GM19463 (cell line): ENCODE data around the gene CNTN4.
"Not testable (repeated sequence)": the region's sequence is repeated elsewhere in the genome, so short reads cannot be mapped to it uniquely, and the experiment has no call there.

ENCODE experiments used
- ATAC-seq: cut with Tn5 transposase; IDR thresholded peaks from one replicate; pipeline ENCODE4 v1.9.1; 2021; ENCODE audit warnings: mild to moderate bottlenecking, moderate library complexity; ENCODE audit not compliant: unreplicated experiment

CNTN4 gene

DNA sequence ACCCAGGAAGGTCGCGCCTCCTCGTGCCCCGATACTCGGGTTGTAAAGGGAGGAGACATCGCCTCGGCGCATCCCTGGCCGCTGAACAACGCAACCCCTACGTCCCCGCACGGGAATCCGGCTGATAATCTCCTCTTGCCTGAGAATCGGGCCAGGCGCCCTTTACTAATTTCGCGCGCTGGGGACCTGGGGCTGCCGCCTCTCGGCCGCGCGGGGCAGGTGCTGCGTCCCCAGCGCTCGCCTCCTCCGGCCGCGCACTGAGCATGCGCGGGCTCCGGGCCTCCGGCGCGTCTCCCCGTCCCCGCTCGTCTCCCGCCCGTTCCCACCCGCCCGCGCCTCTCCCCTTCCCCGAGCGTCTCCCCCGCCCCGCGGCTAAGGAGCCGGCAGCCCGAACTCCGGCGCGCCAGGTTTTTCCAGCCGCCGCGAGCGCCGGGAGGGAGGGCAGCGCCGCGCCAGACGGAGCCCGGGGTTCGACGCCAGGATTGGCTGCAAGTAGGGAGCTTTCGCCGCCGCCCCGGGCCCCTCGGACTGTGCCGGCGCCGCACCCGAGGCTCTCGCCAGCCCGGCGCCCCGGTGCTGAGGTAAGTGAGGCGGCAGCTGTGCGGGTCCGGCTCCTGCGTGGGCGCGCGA lies at the start of gene CNTN4:
Gene CNTN4, plus strand, starts transcription at position 469 of the 630 bp plus-strand sequence.
- peak; percentile 60 for ATAC-seq

DNA sequence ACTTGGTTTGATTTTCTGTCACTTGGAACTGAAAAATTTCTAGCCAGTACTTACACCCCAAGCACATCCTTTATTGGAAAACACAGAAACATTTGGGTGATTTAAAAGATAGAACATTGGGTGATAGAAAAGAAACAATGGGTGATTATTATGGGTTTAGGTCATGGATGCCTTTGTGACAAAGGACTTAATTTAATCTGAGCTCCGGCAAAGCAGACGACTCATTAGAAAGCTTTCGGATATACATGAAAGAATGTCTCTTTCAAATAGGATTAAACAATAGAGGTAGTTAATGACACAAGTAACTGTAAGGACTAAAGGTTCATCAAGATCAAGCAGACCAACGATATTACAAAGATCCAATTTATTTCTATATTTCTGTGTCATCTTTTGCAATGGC lies 37.3 kb upstream of the CNTN4 start:
- ATAC-seq, result no peak

DNA sequence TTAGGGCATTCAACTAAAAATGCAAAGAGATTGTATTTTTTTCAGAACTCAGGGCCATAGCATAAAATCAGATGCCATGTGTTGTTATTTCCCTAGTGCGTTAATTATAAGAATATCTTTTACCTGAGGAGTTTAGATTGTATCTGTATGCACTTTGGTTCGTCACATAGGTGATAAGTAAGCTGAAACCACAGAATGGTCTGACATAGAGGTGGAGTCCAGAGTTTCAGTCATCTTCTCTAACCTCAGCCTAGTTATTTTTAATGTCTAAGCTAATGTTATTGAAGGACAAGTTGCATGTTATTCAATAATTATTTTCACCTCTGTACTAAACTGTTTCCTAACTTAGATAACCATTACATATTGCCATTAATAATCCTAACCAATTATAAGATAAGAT lies 27.1 kb upstream of the CNTN4 start:
- ATAC-seq, result no peak

DNA sequence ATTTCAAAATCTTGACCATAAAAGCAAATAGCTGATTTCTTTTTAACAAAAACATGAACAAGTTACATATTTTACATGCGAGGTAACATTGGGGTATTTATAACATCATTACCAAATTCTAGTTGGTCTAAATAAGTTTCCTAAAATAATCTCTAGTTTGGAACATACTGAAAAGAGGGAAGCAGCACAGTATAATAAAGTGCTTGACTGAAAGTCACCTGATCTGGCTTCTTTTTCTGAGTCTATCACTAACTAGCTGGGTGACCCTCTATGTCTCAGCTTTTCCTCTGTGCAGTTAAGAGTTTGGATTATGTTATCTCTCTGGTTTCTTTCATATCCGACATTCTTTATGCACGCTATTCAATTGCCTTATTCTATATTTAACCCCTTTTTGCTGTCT lies 19.8 kb upstream of the CNTN4 start:
- ATAC-seq, result no peak

DNA sequence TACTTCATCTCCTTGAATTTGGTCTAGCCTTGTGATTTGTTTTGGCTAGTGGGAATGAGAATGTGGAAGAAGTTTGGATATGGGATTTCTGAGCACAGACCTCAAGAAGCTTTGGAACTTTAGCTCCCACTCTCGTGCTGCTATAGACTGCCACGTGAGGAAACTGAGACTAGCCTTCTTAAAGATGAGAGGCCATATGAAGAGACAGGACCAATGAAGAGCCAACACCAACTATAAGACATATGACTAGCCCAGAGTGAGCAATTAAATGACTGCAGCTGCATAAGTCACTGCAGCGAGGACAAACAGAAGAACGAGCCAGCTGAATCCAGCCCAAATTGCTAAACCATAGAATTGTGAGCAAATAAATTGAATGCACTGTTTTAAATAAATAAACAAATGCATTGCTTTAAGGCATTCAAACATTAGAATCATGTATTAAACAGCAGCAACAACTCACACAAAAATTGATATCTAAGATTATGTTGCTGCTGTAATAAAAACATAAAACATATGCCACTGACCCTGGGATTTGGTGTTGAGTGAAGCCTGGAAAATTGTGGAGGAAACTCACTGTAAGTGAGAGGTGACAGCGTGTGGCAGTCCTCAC lies 15.7 kb upstream of the CNTN4 start:
- ATAC-seq, result no peak

DNA sequence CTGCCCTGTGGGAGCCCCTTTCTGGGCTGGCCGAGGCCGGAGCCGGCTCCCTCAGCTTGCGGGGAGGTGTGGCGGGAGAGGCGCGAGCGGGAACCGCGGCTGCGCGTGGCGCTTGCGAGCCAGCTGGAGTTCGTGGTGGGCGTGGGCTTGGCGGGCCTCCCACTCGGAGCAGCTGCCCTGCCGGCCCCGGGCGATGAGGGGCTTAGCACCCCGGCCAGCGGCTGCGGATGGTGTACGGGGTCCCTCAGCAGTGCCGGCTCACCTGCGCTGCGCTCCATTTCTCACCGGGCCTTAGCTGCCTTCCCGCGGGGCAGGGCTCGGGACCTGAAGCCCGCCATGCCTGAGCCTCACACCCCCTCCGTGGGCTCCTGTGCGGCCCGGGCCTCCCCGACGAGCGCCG lies 15.1 kb upstream of the CNTN4 start:
- ATAC-seq, result not testable (repeated sequence)

DNA sequence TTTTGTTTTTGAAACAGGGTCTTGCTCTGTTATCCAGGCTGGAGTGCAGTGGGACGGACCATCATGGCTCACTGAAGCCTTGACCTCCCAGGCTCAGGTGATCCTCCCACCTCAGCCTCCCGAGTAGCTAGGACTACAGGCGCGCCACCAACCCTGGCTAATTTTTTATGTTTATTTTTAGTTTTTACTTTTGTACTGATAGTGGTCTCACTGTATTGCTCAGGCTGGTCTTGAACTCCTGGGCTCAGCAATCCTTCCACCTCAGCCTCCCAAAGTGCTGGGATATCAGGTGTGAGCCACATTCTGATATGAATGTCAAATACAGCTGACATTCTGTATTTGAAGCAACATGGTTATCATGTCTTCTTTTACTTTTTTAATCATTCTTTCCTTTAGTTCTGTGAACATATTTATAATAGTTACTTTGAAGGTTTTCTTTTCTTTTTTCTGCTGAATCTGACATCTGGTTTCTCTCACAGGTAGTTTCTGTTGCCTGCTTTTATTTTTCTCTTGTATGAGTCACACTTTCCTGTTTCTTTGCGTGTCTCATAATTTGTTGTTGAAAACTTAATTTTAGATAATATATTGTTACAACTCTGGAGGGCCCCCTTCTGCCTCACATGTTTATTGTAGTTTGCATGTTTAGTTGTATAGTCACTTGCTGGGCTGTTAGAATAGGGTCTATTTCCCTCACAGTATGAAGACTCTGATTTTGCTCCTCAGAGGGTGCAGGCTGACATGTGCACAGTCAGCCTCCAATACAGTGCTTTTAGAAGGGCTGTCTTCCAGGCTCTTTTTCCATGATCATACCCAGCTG lies 8.4 kb upstream of the CNTN4 start:
- no peak for ATAC-seq

DNA sequence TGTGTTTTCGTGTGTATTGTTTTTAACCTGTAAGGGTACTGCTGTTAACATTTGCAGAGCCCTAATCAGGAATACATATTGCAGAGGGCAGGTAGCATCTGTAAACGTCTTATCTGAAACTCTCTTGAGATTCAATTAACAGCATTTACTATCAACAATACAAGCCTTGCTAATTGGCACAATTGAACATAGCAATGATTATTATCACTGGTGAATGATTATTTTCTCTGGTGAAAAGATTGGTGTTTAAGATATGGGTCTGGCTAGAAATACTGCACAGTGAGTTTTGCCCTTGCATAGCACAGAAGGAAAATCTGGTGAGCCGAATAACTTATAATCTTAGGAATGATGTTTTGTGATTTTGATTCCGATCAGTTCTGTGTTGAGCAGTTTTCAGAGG lies 5.9 kb upstream of the CNTN4 start:
- ATAC-seq, result no peak

DNA sequence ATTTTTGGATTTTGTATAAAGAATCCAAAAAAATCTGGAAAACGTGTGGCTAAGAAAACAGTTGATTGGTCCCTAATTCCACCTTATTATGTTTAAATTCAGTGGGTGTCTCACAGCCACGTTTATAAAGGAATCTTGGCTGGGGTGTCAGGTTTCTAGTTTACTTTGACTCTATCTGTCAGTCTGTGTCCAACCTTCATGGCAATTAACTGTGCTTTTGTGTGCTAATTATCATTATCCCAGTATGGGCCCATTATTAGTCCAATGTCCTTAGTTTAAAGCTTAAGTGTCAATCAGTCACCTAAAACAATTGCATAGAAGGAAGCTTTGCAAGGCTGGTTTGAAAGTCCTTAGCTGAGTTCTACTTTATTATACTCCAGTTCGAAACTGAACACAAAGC lies 3.7 kb upstream of the CNTN4 start:
- ATAC-seq, result no peak

DNA sequence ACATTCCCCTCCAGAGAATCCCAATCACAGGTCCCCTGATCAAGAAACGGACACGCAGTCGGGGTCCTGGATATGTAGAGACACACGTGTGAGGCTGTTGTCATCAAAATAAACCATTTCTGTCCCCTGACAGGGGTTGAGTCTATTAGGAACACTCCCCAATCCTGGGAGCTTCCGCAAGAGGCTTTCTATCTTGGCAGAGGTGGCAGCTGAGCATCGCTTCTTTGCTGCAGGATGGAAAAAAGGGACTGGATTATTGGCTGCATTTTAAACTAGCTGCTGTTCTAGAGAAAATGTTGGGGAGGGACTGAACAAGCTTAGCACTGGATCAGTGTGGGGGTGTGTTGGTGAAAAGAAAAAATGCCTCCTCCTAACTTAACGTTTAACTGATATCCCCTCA lies 2.5 kb upstream of the CNTN4 start:
- no peak for ATAC-seq

DNA sequence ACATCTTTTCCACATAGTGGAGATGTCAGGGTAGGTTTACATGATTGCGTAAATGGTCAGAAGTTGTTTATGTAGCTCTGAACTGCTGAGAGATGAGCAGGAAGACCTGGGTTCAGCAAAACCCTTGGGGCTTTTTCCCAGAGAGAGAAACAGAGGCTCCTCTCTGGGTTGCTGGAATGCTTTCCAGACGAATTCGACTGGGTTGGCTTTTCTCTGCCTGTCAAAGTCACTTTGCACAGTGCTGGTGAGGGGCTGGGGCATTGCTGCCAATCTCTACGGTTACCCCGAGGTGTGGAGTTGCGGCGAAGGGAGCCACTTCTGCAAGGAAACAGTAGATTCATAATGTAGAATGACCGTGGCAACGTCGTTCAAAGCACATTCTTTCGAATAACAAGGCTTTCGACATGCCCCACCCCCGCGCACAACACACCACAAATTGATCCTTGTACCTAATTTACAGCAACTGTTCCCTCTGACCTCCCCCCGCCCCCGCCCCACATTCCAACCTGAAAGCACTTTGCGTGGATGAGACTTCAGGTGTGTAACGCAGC lies 950 bp upstream of the CNTN4 start:
- ATAC-seq, result no peak

DNA sequence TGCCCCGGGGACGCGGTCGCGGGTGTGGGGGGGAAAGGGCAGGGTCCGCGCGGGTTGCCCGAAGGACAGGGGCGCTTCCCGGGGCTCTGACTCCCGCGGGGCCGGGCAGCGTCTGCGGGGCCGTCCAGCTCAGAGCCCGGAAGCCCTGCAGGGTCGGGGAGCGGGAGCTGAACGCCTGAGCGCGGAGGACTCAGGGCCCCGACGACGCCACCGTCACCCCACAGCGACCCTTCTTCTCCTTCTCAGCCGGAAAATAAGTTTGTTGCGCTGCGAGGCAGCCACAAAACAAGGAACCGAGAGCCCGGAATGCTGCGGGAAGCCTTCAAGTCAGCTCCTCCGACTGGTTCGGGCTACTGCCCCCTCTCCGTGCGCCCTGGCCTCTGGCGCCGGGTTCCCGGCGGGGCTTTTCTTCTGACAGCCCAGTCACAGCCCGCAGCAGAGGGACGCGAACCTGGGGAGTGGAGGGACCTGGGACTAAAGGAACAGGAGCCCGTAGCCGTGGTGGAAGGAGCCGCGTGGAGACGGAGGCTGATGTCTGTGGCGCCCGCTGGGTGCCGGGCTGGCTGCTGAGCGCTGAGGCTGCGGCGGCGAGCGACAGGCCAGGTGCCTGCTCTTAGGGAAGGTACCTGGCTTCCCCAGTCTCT lies 484 bp downstream of the CNTN4 start:
- no peak for ATAC-seq

DNA sequence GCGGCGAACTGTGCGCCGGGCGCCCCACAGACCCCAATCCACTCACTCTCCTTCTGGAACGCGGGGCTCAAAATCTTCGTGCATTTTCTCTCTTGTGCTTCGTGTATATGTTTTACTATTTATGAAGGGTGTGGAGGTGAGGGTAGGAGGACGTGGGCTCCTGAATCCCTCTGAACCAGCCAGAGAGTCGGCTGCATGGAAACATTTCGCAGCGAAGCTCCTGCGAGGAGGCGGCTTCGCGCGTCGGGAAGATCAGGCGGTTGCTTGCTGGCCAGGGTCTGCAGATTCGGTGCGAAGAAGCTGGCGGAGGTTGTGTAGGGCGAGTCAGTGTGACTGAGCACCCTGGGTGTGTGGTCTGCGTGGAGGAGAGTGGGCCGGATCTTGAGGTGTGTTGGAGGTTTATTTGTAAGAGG lies 1.1 kb downstream of the CNTN4 start:
- no peak for ATAC-seq

DNA sequence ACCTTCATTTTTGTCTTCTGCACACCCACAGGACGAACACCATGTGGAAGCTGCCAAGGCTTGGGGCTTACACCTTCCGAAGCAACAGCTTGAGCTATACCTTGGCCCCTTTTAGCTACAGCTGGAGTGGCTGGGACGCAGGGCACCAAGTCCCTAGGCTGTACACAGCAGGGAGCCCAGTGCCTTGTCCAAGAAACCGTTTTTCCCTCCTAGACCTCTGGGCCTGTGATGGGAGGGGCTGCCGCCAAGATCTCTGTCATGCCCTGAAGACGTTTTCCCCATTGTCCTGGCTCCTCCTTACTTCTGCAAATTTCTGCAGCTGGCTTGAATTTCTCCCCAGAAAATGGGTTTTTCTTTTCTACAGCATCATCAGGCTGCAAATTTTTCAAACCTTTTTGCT lies 7.8 kb downstream of the CNTN4 start:
- ATAC-seq, result no peak

DNA sequence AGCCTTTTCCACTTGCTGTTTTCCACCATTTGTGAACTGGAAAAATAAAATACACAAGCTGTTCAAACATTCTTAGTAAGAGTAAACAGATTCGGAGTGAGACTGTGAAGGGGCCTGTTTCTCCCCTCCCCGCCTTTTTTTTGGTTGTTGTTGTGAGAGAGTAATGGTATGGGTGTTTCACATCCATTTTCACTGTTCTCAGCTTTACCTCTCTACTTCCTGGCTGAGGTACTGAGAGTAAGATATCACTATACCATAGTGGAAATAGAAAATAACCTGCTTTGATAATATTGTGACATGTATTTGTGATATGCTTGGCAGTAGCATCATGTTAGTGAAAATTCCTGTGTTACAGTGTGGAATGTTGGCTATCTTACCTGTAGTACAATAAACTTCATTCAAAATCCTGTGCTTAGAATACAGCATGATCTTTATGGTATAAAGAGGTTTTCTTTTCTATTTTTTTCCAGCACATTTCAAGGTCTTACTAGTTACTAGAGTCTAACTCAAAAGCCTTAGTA lies 12.0 kb downstream of the CNTN4 start:
- ATAC-seq, result no peak

DNA sequence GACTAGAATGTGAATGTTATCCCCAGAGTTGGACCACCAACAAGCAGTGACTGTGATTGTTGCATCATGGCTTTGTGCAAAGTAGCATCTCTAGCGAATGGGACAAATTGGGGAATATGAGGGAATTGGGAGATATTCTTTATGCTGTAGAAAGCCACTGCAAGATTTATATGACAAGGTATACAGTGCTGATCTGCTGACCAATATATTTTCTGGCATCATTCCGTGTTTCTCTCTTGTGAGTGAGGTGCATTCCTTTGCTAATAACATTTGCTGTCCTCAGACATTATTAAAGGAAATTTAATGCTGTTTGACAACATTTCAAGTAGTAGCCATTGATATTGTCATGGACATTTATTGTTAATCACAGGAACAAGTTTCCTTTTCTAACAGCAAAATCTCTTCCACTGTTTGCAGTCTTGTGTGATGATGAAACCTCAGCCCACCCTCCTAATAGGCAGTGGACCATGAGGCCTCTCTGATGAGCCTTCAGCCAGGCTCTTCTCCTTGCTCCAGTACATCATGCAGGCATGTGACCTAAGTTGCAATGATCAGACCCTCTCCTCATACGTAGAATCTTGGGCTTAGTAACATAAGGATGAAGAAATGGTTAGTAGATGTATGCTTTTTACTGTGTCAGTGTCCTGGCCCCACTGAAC lies 16.1 kb downstream of the CNTN4 start:
- no peak for ATAC-seq

DNA sequence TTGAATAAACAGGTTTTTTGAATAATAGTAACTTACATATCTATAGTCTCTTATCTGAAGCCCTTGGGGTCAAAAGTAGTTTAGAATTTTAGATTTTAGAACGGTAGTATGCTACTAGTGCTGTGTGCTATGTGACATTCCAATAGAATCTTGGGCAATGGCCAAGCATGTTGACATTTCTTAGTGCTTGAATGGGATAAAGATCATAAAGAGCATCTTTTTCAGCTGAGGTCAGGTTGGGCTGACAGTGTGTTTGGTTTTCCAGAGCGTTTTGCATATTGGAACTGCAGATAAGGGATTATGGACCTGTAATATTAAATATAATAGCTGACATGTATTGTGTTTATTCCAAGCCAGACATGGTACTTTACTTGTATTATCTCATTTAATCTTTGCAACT lies 32.1 kb downstream of the CNTN4 start:
- ATAC-seq, result no peak

DNA sequence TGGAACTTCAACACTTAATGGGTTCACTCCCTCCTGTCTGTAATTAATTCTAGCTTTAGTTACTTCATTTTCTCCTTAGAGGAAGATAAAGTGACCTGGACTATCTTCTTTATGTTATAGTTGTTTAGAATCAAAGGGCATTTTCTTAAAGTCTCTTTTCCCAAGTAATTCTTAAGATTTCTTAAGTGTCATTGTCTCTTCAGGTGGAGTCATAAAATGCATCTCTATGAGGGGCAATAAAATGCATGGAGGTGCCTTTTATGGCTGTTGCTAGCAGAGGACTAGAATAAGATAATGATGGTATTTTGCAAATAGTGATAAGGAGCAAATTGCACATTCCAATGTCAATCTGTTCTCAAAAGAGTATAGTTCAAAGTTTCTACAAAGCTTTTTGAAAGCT lies 34.5 kb downstream of the CNTN4 start:
- no peak for ATAC-seq

DNA sequence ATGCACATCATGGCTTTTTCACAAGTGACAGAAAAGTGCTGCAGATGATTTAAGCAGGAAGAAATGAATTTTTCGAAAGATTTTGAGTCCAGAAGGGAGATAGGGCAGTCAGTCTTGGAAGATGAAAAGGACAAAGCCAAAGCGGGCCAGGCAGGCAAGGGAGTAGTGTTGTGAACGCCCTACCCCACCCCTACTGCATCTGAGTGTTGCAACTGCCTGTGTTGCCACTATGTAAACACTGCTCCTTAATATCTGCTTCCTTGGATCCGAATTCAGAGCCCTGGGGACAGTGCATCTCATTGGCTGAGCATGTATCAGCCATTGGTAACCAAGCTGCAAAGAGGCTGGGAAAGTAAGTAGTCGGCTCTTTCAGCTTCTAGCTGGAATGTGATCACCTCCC lies 39.0 kb downstream of the CNTN4 start:
- ATAC-seq, result no peak

DNA sequence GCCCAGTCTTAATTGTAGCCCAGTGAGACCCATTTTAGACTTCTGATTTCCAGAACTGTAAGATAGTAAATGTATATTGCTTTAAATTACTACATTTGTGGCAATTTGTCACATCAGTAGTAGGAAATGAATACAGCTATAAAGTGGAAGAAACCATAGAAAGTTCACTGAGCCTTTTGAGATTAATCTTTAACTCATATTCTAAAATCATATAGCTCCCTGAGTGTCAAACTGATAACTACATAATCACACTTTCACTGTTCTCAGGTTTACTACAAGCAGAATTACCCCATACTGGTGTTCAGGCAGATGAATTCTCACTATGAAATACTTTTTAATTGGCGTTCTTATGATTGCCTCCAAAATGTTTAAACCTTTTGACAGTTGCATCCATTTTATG lies 42.8 kb downstream of the CNTN4 start:
- ATAC-seq, result no peak
